K562 (cell line): ENCODE results near the gene GAPVD1. TPM values are rescaled to one million over a fixed set of nuclear protein-coding genes. Genes with fewer than 3 reads are reported as not detected.

ENCODE experiments used
- CHD2 ChIP-seq: IDR thresholded peaks from 2 replicates; pipeline ENCODE4 v1.6.1; 2011; ENCODE audit warnings: low read depth, low read length
- ELK1 ChIP-seq: sonication (generic); formaldehyde crosslinking; IDR thresholded peaks from 2 replicates; pipeline ENCODE4 v1.8.1; 2022; ENCODE audit warnings: missing genetic modification reagents
- MED1 ChIP-seq: sonication (generic); formaldehyde crosslinking; IDR thresholded peaks from 2 replicates; pipeline ENCODE4 v1.8.1; 2023; ENCODE audit warnings: missing genetic modification reagents, borderline replicate concordance
- MYNN ChIP-seq, 2 experiments: sonication (generic); formaldehyde crosslinking in 1 of 2; IDR thresholded peaks; 2 replicates each; pipeline versions ENCODE4 v1.5.0 to v1.6.1; 2016 to 2020; ENCODE audit warnings: antibody characterized with exemption in 1 of 2, missing genetic modification reagents in 1 of 2
- NFXL1 ChIP-seq: fragments of 450-650 bp; formaldehyde crosslinking; IDR thresholded peaks from 2 replicates; pipeline ENCODE4 v1.4.0; 2021; ENCODE audit warnings: mild to moderate bottlenecking
- PML ChIP-seq: IDR thresholded peaks from 2 replicates; pipeline ENCODE4 v1.6.1; 2012; ENCODE audit warnings: low read length, inconsistent platforms
- RBFOX2 ChIP-seq: fragments of 200-400 bp; formaldehyde crosslinking; IDR thresholded peaks from 2 replicates; pipeline ENCODE4 v1.6.1; 2017; ENCODE audit warnings: low read depth, mild to moderate bottlenecking, low read length, moderate library complexity
- RBM15 ChIP-seq: fragments of 200-400 bp; formaldehyde crosslinking; IDR thresholded peaks from 2 replicates; pipeline ENCODE4 v1.6.1; 2018; ENCODE audit warnings: mild to moderate bottlenecking, low read length, moderate library complexity; ENCODE audit not compliant: insufficient read depth
- REST ChIP-seq, 2 experiments: fragments of 450-650 bp; formaldehyde crosslinking in 1 of 2; IDR thresholded peaks; 2 replicates each; pipeline versions ENCODE4 v1.4.0 to v1.6.1; 2014 to 2020; ENCODE audit warnings: mild to moderate bottlenecking in 2 of 2, borderline replicate concordance in 1 of 2, low read depth in 1 of 2
- RFX7 ChIP-seq: fragments of 250-450 bp; sonication (Bioruptor Pico); IDR thresholded peaks from 2 replicates; pipeline ENCODE4 v1.5.1; 2021; ENCODE audit warnings: mild to moderate bottlenecking
- YBX1 ChIP-seq: fragments of 450-650 bp; IDR thresholded peaks from 2 replicates; pipeline ENCODE4 v1.7.1; 2016; ENCODE audit warnings: mild to moderate bottlenecking
- ZNF609 ChIP-seq: sonication (generic); formaldehyde crosslinking; IDR thresholded peaks from 2 replicates; pipeline ENCODE4 v1.8.1; 2023; ENCODE audit warnings: missing genetic modification reagents, mild to moderate bottlenecking, borderline replicate concordance
- polyA plus RNA-seq, 8 experiments: library from polyadenylated mRNA; depleted of rRNA in 4 of 8; stranded (reverse) in 5 of 8; unstranded in 3 of 8; fragments of >200 nt; fragmentation: Nextera tagmentation in 2 of 8; fragmentation: Illumina TruSeq in 1 of 8; extraction: Ambion mirVana in 2 of 8; extraction: Trizol in 1 of 8; gene quantifications; 2 replicates each; pipeline versions ENCODE4 v1.2.1 to v1.2.3, GENCODE V29; 2011 to 2014; ENCODE audit warnings: inconsistent platforms in 1 of 8, missing spikeins in 1 of 8
- total RNA-seq, 7 experiments: library from RNA; depleted of rRNA in 6 of 7; stranded (reverse); fragments of >200 nt in 6 of 7; fragmentation: Illumina TruSeq in 2 of 7; extraction: Trizol in 2 of 7; gene quantifications; 2 replicates each; pipeline versions ENCODE4 v1.2.1 to v1.2.3, GENCODE V29; 2011 to 2021; ENCODE audit warnings: low replicate concordance in 1 of 7

The GAPVD1 gene
- total and polyA plus RNA-seq, 9 of the 15 experiments (the other 6 are each of a cell fraction or from before 2014, with no cell fraction given), result 9.5 to 66.1 (median 45.5) TPM

- TF ChIP-seq ZNF609 (peak; percentile 33; the same call in 1 of the 2 replicates), ELK1 (CRISPR knock-in tag) (no peak), RBFOX2 (peak; percentile 4; the same call in 1 of the 2 replicates), CHD2 (no peak), PML (peak; percentile 34; the same call in 1 of the 2 replicates), MYNN (IDR thresholded peaks at IDR 0.05) (no peak), MYNN (CRISPR knock-in tag; IDR thresholded peaks at IDR 0.05) (no peak), REST (IDR thresholded peaks at IDR 0.05; ENCODE audit: borderline replicate concordance) (no peak), REST (CRISPR knock-in tag; IDR thresholded peaks at IDR 0.05; ENCODE audit: low read depth) (no peak), RBM15 (no peak), MED1 (no peak), RFX7 (no peak), NFXL1 (CRISPR knock-in tag) (peak; percentile 69; the same call in 1 of the 2 replicates), YBX1 (no peak)
Observed at GRCh38 chr9:125239631-125240597, 21.7 kb upstream of the GAPVD1 start (continued).
